Gastrocnemius medialis (tissue), 4 donors: ENCODE measurements around the gene IFNA6.
"Not testable (repeated sequence)": the region's sequence is repeated elsewhere in the genome, so short reads cannot be mapped to it uniquely, and the experiment has no call there.

ENCODE experiments used
- POLR2A ChIP-seq, 2 donors: fragments of 450-650 bp; IDR thresholded peaks; one replicate each; pipeline ENCODE4 v1.6.1; 2017; ENCODE audit warnings: antibody characterized with exemption in 2 of 2, mild to moderate bottlenecking in 2 of 2, moderate library complexity in 2 of 2
- TF ChIP-seq, protein P1 (sequence below), 5 experiments: fragments of 450-650 bp in 3 of 5; fragments of 200-600 bp in 2 of 5; sonication (generic) in 2 of 5; IDR thresholded peaks in 4 of 5; conservative IDR thresholded peaks in 1 of 5; 1 replicate in 4 of 5; 2 replicates in 1 of 5; pipeline ENCODE4 v1.5.1; 2016 to 2019; ENCODE audit warnings: antibody characterized with exemption in 5 of 5, mild to moderate bottlenecking in 3 of 5, moderate library complexity in 3 of 5

DNA sequence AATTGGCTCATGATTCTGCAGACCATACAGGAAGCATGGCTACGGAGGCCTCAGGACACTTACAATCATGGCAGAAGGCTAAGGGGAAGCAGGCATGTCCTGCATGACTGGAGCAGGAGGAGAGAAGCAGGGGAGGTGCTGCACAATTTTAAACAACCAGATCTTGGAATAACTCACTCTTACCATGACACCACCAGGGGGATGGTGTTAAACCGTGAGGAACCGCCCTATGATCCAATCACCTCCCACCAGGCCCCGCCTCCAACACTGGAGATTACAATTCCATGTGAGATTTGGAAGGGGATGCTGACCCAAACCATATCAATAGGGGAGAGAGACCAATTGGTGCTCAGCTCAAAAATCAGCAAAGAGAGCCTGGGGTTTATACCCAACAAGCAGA lies 20.8 kb upstream of the IFNA6 start:
- TF ChIP-seq, protein P1, sequence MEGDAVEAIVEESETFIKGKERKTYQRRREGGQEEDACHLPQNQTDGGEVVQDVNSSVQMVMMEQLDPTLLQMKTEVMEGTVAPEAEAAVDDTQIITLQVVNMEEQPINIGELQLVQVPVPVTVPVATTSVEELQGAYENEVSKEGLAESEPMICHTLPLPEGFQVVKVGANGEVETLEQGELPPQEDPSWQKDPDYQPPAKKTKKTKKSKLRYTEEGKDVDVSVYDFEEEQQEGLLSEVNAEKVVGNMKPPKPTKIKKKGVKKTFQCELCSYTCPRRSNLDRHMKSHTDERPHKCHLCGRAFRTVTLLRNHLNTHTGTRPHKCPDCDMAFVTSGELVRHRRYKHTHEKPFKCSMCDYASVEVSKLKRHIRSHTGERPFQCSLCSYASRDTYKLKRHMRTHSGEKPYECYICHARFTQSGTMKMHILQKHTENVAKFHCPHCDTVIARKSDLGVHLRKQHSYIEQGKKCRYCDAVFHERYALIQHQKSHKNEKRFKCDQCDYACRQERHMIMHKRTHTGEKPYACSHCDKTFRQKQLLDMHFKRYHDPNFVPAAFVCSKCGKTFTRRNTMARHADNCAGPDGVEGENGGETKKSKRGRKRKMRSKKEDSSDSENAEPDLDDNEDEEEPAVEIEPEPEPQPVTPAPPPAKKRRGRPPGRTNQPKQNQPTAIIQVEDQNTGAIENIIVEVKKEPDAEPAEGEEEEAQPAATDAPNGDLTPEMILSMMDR (IDR thresholded peaks at IDR 0.05 in 4 of 5, conservative IDR thresholded peaks at IDR 0.05 in 1 of 5) = not testable (repeated sequence)
- not testable (repeated sequence) for TF ChIP-seq POLR2A (IDR thresholded peaks at IDR 0.05)
